ENCODE results near the gene LRMDA.
"Not testable (repeated sequence)": the region's sequence is repeated elsewhere in the genome, so short reads cannot be mapped to it uniquely, and the experiment has no call there.

Gene LRMDA

DNA sequence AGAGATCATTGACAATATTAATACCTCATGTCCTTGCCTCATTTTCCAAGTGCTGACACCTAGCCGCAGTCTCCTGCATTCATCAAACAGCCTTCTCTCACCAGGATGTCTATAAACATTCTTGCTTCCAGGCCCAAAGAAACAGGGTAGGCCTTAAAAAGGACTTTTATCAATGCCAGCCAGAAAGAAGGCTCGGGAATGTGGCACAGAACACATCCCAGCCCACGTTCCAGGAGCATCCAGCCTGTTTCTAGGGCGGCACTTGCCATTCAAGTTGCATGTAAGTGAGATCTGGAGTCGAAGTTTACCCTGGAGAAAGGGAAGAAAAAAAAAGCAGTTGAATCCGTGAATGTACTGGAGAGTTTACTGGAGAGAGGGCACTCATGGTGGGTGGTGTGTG lies 1123.1 kb downstream of the LRMDA start:
- no peak for DNase-seq (ENCODE audit: low read depth)

DNA sequence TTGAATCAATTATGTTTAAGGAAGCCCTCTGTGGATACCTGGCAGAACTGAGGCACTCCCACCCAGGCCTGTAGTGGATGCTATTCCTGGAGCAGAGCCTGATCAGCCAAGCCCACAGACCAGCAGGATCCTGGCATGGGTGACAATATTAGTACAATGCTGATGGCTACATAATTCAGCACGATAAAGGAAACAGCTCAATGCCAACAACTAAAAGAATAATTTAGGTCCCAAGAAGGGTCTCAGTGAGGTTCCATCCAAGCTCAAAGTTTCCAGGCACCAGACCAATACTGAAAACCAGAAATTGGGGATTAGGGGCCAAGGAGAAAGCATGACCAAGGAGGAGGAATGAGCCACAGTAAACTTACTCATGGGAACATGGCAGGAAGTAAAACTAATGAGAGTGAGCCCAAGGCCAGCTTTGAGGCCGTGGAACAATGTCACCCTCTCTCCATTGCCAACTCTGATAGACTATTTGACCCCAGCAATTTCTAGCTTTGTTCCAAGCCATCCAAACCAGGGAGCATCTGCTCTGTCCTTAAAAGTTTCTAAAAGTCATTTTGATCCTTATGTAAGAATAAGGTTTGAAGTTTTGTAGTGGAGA lies 1123.7 kb downstream of the LRMDA start:
- DNase-seq (ENCODE audit: low read depth), result no peak

DNA sequence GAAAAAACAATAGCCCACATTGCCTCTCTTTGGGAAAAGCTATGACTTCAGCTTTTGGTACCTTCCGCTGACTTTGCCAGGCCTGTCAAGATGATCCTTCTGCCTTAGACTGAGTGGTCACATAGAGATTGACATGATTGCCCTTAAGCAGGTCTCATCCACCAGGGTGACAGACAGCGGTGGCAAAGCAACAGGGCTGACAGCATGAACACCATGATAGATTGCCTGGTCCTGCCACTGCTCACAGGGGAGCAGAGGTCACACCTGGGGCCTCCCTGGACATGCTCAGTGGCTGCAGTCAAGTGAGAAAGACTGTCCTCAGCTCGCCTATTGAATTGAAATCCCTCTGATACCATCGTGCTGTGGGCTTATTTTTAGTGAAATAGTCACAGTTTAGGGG lies 1125.9 kb downstream of the LRMDA start:
- DNase-seq (ENCODE audit: low read depth), result no peak

DNA sequence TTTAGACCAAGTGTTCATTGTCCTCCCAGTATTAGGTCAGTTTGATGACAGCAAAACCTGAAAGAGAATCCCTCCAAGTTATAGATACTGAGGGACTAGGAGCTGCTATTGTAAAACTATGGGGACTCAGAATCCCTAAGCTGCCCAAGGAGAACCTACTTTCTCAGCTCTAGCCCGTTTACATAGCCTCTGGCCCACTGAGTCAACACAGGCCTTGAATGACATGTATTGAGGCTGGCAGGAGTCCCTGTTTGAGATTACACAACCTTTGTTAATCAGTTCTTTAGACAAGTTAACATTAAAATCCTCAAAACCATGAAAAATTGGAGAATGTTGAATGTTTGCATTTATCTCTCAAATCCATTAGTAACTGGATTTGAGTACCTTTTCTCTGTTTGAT lies 1127.2 kb downstream of the LRMDA start:
- no peak for DNase-seq (ENCODE audit: low read depth)

DNA sequence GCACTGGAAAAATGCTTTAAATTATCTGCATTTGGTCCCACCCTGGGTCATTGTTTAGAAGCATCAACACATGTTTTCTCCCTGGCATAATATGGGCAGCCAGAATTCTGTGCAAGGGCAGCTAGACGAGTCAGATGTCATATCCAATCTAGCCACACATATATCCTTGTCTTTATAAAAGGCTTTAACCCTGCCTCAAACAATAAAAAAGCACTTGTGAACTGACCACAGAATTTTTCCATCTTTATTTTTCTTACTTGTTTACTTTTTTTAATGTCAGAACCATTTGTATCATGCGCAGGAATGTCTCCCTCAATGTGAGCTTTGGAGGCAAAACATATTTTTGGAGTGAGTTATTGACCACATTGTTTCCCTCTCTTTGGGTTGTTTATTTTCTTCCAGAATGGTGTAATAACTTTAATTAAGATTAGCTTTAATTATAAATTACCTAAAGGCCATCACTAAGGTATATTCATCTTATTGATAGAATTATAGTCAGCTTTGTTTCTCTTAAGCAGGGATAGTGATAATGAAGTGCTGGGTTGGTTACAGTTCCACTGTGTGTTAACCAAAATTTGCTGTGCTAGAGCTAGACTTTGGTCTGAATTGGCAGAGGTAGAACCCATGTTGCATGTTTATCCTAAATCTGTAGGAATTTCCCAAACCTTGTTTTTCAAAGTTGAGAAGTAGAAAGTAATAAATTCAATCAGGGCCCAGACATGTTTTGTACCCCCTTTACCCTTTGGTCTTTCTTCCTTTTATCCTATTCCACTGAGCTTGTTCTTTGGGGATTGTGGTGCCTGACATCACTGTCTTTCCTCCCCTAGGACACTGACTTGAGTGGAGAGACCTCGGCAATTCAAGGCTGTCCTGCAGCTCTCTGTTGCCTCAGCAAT lies 1127.8 kb downstream of the LRMDA start:
- DNase-seq (ENCODE audit: low read depth), result no peak

DNA sequence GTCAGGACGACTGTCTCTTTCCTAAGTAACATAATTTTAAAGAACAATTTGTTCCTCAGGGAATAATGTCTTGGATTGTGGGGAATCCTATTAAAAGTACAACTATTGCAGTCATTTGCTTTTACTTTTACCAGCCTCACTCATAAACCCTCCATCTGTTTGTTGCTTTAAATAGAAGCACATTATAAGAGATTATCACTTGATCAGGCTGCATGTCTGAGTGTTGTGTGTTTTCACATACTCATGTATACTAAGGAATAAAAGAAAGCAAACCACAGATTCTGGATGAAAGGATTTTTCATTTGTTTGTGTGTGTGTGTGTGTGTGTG lies 1128.4 kb downstream of the LRMDA start:
- DNase-seq (ENCODE audit: low read depth), result no peak

DNA sequence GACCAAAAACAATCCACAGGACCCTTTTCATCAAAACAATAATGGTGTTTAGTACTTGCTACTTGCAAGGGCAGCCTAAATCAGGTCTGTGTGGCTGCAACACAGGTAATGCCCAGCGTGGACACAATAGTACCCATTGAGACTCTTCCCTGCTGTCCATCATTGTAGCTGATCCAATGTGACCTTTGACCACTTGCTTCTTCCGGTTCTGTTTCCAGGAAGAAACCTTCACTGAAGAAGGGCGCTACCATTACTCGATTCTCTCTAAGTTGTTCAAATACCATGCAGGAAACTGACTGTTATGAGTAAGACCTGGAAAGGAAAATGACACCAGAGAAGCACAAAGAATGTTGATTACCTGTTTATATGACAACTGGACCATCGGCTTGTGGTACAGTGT lies 1128.9 kb downstream of the LRMDA start:
- no peak for DNase-seq (ENCODE audit: low read depth)

DNA sequence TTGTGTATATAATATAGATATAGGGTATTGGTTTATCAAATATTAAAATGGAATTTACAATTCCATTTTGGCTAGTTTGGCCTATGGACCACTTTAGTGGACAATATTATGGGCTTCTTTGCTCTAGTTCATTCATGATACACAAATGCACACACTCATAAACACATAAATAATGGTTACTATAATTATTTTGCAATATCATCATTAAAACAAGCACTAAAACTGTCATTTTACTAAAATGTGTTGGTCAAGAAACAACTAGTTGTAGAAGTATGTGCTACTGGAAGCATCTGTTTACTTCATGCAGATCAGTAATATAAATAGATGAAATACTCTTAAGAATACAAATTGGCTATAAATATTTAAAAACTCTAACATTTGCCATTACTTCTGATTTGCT lies 1131.9 kb downstream of the LRMDA start:
- no peak for DNase-seq (ENCODE audit: low read depth)

DNA sequence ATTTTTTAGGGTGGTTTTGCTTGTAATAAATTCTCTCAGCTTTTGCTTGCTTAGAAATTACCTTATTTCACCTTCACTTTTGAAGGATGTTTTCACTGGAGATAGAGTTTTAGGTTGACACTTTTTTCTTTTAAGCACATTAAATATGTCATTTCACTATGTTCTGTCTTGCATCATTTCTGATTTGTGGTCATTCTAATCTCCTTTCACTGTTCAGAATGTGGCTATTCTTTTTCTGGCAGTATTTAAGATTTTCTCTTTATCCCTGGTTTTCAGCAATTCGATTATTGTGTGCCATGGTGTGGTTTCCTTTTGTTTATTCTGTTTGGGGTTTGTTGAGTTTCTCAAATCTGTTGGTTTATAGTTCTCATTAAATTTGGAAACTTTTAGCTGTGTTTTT lies 1140.6 kb downstream of the LRMDA start:
- DNase-seq (ENCODE audit: low read depth), result no peak

DNA sequence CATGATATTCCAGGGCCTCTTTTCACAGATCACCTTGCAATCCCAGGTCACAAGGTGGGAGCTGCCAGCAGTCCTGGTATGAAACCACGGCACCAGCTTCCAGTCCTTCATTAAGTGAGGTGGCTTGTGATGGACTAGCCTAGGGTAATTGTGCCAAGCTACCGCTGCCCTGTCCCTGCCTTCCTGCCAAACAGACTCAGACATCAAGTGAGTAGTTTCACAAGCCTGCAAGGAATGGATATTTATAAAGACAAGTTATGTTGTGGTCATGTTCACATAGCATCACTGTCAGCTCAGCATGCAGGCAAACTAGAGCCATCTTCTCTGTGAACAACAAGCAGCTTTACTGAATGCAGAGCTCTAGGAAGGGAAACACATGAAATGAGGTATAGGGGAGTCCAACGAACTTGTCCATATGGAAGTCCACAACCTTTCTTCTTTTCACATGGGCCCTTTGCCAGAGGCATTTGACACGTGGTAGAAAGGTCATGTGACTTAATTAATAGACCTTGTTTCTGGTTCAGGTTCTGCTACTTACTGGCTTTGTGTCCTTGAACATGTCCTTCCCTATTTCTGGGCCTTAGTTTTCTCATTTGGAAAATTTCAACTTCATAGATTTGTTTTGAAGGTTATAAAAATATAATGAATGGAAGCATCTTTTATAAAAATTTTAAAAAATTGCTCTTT lies 1145.0 kb downstream of the LRMDA start:
- no peak for DNase-seq (ENCODE audit: low read depth)

DNA sequence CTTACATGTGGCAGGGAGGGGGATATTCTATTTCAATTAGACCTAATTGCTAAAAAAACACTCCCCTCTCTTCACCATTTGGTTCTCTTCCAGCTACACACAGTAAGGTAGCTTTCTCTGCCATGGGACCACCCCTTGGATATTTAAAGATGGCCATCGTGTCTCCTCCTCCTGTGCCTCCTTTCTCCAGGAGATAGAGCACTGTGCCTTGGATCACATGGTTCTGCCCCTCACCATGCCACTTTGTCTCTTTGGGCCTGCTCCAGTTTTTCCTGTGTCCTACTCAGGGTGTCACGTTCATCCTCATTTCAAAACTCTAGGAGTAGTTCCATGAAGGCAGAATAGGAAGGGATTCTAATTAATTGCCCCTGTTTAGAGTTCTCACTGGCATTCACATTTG lies 1146.0 kb downstream of the LRMDA start:
- DNase-seq (ENCODE audit: low read depth), result no peak

DNA sequence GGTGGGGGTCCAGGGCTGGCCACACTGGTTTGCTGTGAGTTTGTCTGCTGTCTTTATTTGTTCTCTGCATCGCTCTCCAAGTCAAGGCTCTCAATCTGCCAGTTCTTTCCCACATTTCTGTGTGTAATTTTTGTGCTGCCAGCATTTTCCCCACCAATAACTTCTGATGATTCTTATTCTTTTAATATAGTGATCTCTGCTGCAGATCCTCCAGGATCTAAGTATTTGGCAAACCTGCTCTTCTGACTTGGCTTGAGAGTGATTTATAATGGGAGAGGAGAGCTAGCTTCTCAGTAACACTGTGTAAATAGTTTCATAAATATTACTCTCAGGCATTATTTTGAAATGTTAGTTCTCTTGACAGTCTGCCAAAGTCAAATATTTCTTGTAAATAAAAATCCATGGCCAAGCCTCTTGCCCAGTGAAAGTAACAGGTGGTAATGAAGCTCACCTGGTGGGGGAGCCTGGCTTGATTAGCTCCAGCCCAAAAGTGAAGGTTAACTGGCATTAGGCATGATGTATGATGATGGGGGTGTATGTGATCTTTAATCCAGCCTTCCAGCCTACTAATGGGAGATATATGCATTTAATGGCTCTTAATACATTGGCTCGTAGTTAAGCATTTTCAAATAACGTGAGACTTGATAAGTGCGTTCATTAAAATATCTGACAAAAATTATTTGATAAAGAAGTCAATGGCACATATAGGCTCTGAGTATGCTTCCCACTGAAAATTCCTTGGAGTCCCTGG lies 1150.3 kb downstream of the LRMDA start:
- no peak for DNase-seq (ENCODE audit: low read depth)

DNA sequence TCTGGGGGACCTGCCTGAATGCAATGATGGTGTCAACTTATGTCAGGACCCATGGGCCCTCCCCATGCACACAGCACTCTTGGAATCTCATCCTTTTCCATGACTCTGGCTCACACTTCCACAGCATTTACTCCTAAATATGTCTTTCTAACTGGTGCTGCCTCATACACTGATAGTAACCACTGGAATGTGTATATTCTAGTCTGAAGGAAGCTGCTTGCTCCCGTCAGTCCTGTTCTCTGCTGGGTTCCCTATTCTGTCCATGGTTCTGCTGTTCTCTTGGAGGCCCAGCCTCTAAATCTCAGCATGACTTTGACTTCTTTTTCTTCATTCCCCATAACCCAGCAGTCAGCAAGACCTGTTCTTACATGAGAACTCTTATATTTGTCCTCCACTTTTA lies 1151.1 kb downstream of the LRMDA start:
- DNase-seq (ENCODE audit: low read depth), result no peak

DNA sequence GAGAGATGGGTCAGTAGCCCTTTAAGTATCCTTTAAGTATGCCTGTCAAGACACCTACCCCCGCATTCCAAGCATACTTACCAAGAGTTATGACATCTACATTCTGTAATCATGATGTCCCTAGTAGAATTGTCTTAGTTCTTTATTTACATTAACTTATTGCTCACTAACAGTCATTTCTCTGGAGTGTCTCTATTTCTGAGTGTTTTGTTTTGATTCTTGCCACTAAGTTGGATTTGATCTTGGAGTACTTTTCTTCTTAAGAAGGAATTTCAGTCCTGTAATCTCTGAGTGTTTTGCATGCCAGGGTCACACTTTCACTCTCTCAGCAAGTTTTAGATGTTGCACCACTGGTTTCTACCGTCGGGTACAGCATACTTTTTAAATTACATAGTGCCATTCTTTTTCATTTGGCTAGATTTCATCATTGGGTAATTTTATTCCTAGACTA lies 1152.3 kb downstream of the LRMDA start:
- DNase-seq (ENCODE audit: low read depth), result no peak

DNA sequence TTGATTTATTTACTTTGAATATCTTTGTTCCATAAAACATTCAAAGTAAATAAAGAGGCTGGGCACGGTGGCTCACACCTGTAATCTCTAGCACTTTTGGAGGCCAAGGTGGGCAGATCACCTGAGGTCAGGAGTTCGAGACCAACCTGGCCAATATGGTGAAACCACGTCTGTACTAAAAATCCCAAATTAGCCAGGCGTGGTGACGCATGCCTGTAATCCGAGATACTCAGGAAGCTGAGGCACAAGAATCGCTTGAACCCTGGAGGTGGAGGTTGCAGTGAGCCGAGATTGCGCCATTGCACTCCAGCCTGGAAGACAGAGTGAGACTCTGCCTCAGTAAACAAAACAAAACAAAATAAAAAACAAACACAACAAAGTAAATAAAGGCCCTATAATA lies 1153.0 kb downstream of the LRMDA start:
- DNase-seq (ENCODE audit: low read depth), result not testable (repeated sequence)

Measured in stimulated activated CD8-positive, alpha-beta memory T cell treated with anti-CD3 and anti-CD28 coated beads, Interleukin-7, amount 100 ng/mL, for 24 hours (primary cell).